GM13976 (cell line): Measurements from ENCODE around the gene MYOZ2.

Source experiments
- DNase-seq: peaks from one replicate; pipeline ENCODE4 v3.0.0; 2012; ENCODE audit warnings: low spot score
- in situ Hi-C: fragments of 300-500 bp; cut with MboI; formaldehyde crosslinking; loops from one replicate; pipeline ENCODE4 v1.12.0; 2022; ENCODE audit warnings: low sequenced_read_pairs, mixed read lengths, inconsistent platforms; ENCODE audit not compliant: unreplicated experiment
- TF ChIP-seq, protein P1 (sequence below): IDR thresholded peaks from 2 replicates; pipeline ENCODE4 v1.5.1; 2012; ENCODE audit warnings: borderline replicate concordance, mild to moderate bottlenecking; ENCODE audit not compliant: insufficient read depth; ENCODE audit errors: extremely low read depth, missing control alignments, control extremely low read depth

MYOZ2 gene

DNA sequence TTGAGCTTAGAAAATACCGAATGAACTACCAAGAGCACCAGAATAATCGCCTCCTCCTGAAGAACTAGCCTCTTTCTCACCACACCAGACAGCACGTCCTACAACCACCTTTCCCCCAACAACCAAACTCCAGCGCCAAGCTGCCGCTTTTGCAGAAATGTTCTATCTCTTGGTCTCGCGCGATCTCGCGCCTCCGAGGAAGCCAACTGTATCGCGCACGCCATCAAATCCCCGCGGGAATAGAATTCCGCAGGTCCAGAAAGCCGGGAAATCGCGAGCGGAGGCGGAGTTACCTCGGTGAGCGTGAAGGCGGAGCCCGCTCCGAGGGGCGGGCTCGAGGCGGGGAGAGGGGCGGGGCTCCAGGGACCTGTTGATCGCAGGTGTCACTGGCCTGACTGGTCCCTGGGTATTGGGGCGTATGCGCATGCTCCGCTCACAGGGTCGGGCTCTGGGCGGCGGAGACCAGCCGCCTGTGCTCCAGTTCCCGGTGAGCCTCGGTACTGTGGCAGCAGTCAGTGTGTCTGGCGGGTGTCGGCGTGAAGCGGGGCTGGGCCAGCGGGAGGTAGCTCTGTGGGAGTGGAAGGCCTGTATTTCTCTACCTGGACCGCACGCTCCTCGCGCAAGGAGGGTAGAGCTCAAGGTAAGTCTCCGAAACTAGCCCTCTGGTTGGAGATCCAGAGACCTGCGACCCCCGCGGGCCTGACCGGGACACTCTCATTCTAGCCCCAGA lies 76.8 kb downstream of the MYOZ2 start, which contains the start of gene USP53:
Gene USP53 (plus strand): TSS at position 480 of the 730 bp plus-strand sequence. CDS start 27,047 bp downstream, outside the sequence.
- in situ Hi-C loops, result loop anchor here (10.0 kb wide), 1 partner anchor 82 kb away; no protein-coding TSS in a partner anchor
- DNase-seq, result peak; percentile 96
- TF ChIP-seq, protein P1, sequence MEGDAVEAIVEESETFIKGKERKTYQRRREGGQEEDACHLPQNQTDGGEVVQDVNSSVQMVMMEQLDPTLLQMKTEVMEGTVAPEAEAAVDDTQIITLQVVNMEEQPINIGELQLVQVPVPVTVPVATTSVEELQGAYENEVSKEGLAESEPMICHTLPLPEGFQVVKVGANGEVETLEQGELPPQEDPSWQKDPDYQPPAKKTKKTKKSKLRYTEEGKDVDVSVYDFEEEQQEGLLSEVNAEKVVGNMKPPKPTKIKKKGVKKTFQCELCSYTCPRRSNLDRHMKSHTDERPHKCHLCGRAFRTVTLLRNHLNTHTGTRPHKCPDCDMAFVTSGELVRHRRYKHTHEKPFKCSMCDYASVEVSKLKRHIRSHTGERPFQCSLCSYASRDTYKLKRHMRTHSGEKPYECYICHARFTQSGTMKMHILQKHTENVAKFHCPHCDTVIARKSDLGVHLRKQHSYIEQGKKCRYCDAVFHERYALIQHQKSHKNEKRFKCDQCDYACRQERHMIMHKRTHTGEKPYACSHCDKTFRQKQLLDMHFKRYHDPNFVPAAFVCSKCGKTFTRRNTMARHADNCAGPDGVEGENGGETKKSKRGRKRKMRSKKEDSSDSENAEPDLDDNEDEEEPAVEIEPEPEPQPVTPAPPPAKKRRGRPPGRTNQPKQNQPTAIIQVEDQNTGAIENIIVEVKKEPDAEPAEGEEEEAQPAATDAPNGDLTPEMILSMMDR, result no peak

DNA sequence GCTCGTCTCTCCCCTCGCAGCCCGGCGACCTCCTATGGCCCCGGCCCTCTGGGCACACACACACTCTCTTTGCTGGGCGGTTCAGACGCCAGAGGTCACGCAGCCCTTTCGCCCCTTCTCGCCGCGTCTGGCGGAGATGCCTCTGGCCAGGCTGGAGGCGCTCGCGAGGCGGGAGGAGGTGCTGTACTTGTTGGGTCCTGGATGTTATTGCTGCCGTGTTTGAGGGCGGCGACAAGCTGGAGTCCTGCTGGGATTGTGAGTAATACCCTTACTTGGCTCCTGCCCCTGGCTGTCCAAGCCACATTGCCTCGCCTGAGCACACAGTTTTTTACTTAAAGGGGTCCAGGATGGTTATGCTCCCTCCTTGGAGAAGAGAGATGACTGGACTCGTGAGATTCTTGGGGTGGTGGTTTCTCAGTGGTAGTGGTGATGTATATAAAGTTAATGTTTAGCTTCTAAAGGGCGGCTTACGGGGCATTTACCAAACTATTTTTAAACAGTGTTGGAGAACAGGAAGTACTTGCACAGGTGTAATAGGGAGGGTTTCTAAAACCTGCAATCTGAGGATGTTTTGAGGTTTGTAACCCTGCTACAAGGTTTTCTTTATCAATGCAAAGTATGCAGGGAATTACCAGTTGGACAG lies 77.5 kb downstream of the MYOZ2 start:
- peak; percentile 78 for DNase-seq
- TF ChIP-seq, protein P1, result peak; percentile 46

DNA sequence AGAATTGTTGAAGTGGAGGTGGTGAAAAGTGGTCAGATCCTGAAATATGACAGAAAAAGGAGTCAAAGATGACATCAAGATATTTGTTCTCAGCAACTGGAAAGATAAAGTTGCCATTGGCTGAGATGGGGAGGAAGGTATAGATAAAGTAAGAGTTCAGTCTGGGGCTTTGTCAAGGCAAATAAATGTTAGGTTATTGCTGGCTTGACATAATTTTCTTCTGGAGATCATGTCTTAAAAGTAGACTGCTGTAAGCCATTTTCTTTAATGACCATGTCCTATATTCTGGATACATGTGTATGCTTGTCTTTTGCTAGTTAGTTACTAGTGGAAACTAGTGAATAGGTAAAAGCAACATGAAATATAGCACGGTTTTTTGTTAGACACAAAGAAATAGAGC lies 82.5 kb downstream of the MYOZ2 start:
- TF ChIP-seq, protein P1, result no peak
- in situ Hi-C loops, result loop anchor here (10.0 kb wide), 1 partner anchor 77 kb away; no protein-coding TSS in a partner anchor

More for the DNA sequence above, 77.5 kb downstream of the MYOZ2 start:
- in situ Hi-C loops, result loop anchor here (10.0 kb wide), 1 partner anchor 82 kb away; no protein-coding TSS in a partner anchor

DNA sequence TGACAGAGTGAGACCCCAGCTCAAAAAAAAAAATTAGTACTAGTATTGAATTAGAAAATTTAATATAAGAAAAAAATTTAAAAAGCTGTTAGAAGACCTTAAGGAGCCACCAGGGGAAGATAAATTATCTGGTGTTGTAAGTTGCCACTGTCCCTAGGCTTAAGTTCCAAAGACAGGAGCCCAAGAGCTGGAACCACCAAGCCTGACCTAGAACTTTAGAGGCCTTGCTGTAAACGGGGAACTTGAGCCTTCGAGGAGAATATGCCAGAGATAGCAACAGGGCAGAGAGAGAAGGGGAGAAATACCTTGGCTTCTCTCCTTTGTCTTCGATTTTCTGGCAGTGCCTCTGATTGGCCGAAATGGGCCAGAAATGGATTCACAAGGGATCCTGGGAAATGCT lies 85.8 kb downstream of the MYOZ2 start:
- in situ Hi-C loops, result no loop called here
- DNase-seq, result no peak
- TF ChIP-seq, protein P1, result no peak

More for the DNA sequence above, 82.5 kb downstream of the MYOZ2 start:
- no peak for DNase-seq

DNA sequence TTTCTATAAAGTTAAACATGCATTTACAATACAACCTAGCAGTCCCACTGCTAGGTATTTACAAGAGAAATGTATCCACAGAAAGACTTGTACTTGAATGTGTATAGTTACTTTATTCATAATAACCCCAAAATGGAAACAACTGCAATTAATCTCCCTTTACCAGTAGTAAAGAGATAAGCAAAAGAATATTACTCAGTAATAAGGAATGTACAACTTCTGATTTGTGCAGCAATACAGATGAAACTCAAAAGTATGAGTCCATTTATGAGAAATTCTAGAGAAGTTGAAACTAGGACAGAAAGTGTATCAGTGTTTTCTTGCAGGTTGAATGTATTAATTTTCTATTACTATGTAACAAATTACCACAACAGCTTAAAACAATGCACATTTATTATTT lies 92.1 kb downstream of the MYOZ2 start:
- in situ Hi-C loops, result no loop called here
- TF ChIP-seq, protein P1, result no peak
- DNase-seq, result no peak

DNA sequence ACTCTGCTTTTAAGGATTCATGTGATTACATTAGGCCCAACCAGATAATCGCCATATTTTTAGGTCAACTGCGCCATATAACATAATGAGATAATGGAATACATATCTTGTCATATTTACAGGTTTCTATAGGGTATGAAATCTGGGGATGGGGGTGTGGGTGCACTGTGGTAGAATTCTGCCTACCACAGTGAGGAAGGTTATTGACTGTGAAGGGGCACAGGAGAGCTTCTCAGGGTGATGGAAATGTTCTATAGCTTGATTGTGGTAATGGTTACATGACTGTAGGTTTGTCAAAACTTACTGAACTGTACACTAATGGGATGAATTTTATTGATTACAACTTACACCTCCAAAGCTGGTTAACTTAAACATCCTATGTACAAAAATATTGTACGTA lies 92.8 kb downstream of the MYOZ2 start:
- no peak for DNase-seq
- in situ Hi-C loops, result no loop called here

More for the DNA sequence above, 92.8 kb downstream of the MYOZ2 start:
- TF ChIP-seq, protein P1, result no peak
